Pancreas (tissue), 10 donors: Measurements from ENCODE around the gene PHACTR2. TPM values are rescaled to one million over a fixed set of nuclear protein-coding genes. Genes with fewer than 3 reads are reported as not detected.

Source experiments
- ATAC-seq, 4 donors: fragments of 200-7000 bp; cut with Tn5 transposase; one replicate each; pipeline versions ENCODE4 v1.8.0 to v1.9.1; 2020; ENCODE audit warnings: mild to moderate bottlenecking in 4 of 4, moderate library complexity in 4 of 4
- DNase-seq, 6 donors: peaks; one replicate each; pipeline ENCODE4 v3.0.0-alpha.2; 2020
- FAIRE-seq: peaks from 2 replicates; lab custom pipeline; 2012; peaks lifted over from hg19 to GRCh38; lab: Jason Lieb, UNC
- H3K27ac ChIP-seq, 4 donors: fragments of 200-600 bp; sonication (generic); 1 replicate in 3 of 4; 2 replicates in 1 of 4; pipeline versions ENCODE4 v1.5.0 to v1.8.0; 2020
- H3K27me3 ChIP-seq, 4 donors: fragments of 200-600 bp; one replicate each; pipeline ENCODE4 v1.8.0; 2021
- H3K36me3 ChIP-seq, 3 donors: fragments of 200-600 bp; sonication (generic) in 1 of 3; one replicate each; pipeline versions ENCODE4 v1.5.0 to v1.8.0; 2020 to 2021
- H3K4me1 ChIP-seq, 3 donors: fragments of 200-600 bp; one replicate each; pipeline ENCODE4 v1.8.0; 2021
- H3K4me3 ChIP-seq, 4 donors: fragments of 200-600 bp; sonication (generic) in 2 of 4; one replicate each; pipeline versions ENCODE4 v1.5.0 to v1.8.0; 2020 to 2021
- H3K9me3 ChIP-seq, 4 donors: fragments of 200-600 bp; one replicate each; pipeline ENCODE4 v1.8.0; 2021
- CTCF ChIP-seq, 4 donors: fragments of 200-600 bp; sonication (generic) in 3 of 4; IDR thresholded peaks; one replicate each; pipeline versions ENCODE4 v1.5.0 to v1.8.0; 2021; ENCODE audit warnings: antibody characterized with exemption in 4 of 4
- WGBS, 2 donors: extraction: QIAGEN DNeasy Blood & Tissue Kit; methylation state at CpG; one replicate each; pipeline ENCODE4 v1.1.7; 2013; 5-methylcytosine and 5-hydroxymethylcytosine counted together
- intact Hi-C, 3 donors: fragments of 100-400 bp; cut with DNase I; formaldehyde crosslinking; loops; one replicate each; pipeline versions ENCODE4 v1.11.1 to v1.14.2; 2022
- polyA plus RNA-seq, 2 donors: library from polyadenylated mRNA; stranded (reverse); fragments of 200-250 nt; gene quantifications; one replicate each; pipeline ENCODE4 v1.2.3, GENCODE V29; 2013
- total RNA-seq, 6 donors: library from RNA; stranded (reverse); fragmentation: NEBNext Ultra II Directional in 4 of 6; extraction: Animal tissue kit (Norgen Biotek cat#: 25700) in 4 of 6; gene quantifications; one replicate each; pipeline versions ENCODE4 v1.2.1 to v1.2.4, GENCODE V29; 2021 to 2023
- donor health status: healthy with polysubstance abuse.
- donor health status: DM: no; HTN: no; CAD: no; lungs with moderate emphysema.
- donor health status: DM: no; HTN: no; CAD: no.
- donor health status: control.
- donor health status: control.
- donor health status: Bipolar disorder and iron deficiency.
- donor health status: DM: yes; HTN: yes; CAD: no.
- donor health status: DM: no; HTN: no; CAD: no.
- donor health status: DM: no; HTN: no; CAD: no.
- donor health status: DM: yes; HTN: yes; CAD: no.

The PHACTR2 gene
- total and polyA plus RNA-seq, 8 donors: 2.7 to 19.0 (median 8.9) TPM

- TF ChIP-seq CTCF (IDR thresholded peaks at IDR 0.05): no peak
- no peak for ATAC-seq
Measured at GRCh38 chr6:143821359-143821758, 143.6 kb downstream of the PHACTR2 start.

GRCh38 chr6:143822584-143823024, 144.8 kb downstream of the PHACTR2 start:
- Histone ChIP-seq H3K36me3 (no peaks in the 10 kb centered on the region), H3K27ac (no peak overlapping the region), H3K9me3 (no peaks in the 10 kb centered on the region), H3K27me3 (no peaks in the 10 kb centered on the region), H3K4me3 (no peak overlapping the region), H3K4me1 (no peaks in the 10 kb centered on the region)
- intact Hi-C loops: no loop called here
- ATAC-seq (no peak), FAIRE-seq (no peak), DNase-seq (no peak)
- no peak for TF ChIP-seq CTCF (IDR thresholded peaks at IDR 0.05)
- 46 to 55% methylated on average over 3 of the region's 3 CpGs for WGBS, 2 donors

More at GRCh38 chr6:143821359-143821758, 143.6 kb downstream of the PHACTR2 start:
- DNase-seq: no peak
- no peak for FAIRE-seq
- Histone ChIP-seq H3K27me3 (no peaks in the 10 kb centered on the region), H3K27ac (no peak overlapping the region), H3K36me3 (no peaks in the 10 kb centered on the region), H3K4me3 (no peak overlapping the region), H3K4me1 (no peaks in the 10 kb centered on the region), H3K9me3 (no peaks in the 10 kb centered on the region)
- intact Hi-C loops: no loop called here
- WGBS, 2 donors: 91 to 93% methylated on average over 6 of the region's 6 CpGs

- Histone ChIP-seq H3K27ac (no peak overlapping the region), H3K9me3 (no peaks in the 10 kb centered on the region), H3K4me1 (no peaks in the 10 kb centered on the region), H3K27me3 (no peaks in the 10 kb centered on the region), H3K36me3 (no peaks in the 10 kb centered on the region), H3K4me3 (no peak overlapping the region)
- ATAC-seq: no peak
- intact Hi-C loops: no loop called here
- 88 to 93% methylated on average over 6 of the region's 6 CpGs for WGBS, 2 donors
- FAIRE-seq: no peak
- no peak for DNase-seq
- TF ChIP-seq CTCF (IDR thresholded peaks at IDR 0.05): no peak
Measured at GRCh38 chr6:143823548-143823947, 145.8 kb downstream of the PHACTR2 start.

- ATAC-seq (no peak), DNase-seq (no peak), FAIRE-seq (no peak)
- Histone ChIP-seq H3K4me1 (no peaks in the 10 kb centered on the region), H3K27me3 (no peaks in the 10 kb centered on the region), H3K27ac (no peak overlapping the region), H3K4me3 (no peak overlapping the region), H3K9me3 (no peaks in the 10 kb centered on the region), H3K36me3 (no peaks in the 10 kb centered on the region)
- no peak for TF ChIP-seq CTCF (IDR thresholded peaks at IDR 0.05)
- intact Hi-C loops: no loop called here
Measured at GRCh38 chr6:143828572-143828971, 150.8 kb downstream of the PHACTR2 start.

GRCh38 chr6:143836150-143836549, 158.4 kb downstream of the PHACTR2 start:
- no peaks in the 10 kb centered on the region for H3K9me3 ChIP-seq
- DNase-seq (no peak), ATAC-seq (no peak), FAIRE-seq (no peak)
- H3K36me3 ChIP-seq: no peaks in the 10 kb centered on the region
- no peaks in the 10 kb centered on the region for H3K27me3 ChIP-seq
- intact Hi-C loops: no loop called here
- 89 to 93% methylated on average over 2 of the region's 2 CpGs for WGBS, 2 donors
- H3K27ac ChIP-seq: no peak overlapping the region
- TF ChIP-seq CTCF (IDR thresholded peaks at IDR 0.05): no peak
- H3K4me1 ChIP-seq: no peaks in the 10 kb centered on the region
- no peak overlapping the region for H3K4me3 ChIP-seq
